HG02884 (cell line): ENCODE measurements around the gene DHX34.
"Not testable (repeated sequence)": the region's sequence is repeated elsewhere in the genome, so short reads cannot be mapped to it uniquely, and the experiment has no call there.

Experiments
- ATAC-seq: cut with Tn5 transposase; IDR thresholded peaks from one replicate; pipeline ENCODE4 v1.9.1; 2021; ENCODE audit warnings: mild to moderate bottlenecking, moderate library complexity; ENCODE audit not compliant: unreplicated experiment

Gene DHX34

GRCh38 chr19:47323872-47324271 is 25.2 kb upstream of the DHX34 start:
- ATAC-seq = no peak

GRCh38 chr19:47324502-47324901 is 24.6 kb upstream of the DHX34 start:
- ATAC-seq = no peak

GRCh38 chr19:47330466-47330869 is 18.6 kb upstream of the DHX34 start:
- no peak for ATAC-seq

- no peak for ATAC-seq
These were observed 17.6 kb upstream of the DHX34 start for GRCh38 chr19:47331490-47331889.

- no peak for ATAC-seq
These were observed 17.1 kb upstream of the DHX34 start, which contains the start of gene C5AR2 for GRCh38 chr19:47331931-47332547. Gene C5AR2 (plus strand): TSS chr19:47332175. CDS start chr19:47340800, 8,625 bp downstream.

GRCh38 chr19:47336765-47337718 is 12.1 kb upstream of the DHX34 start:
- ATAC-seq = not testable (repeated sequence)

GRCh38 chr19:47339196-47339880 is 9.8 kb upstream of the DHX34 start:
- ATAC-seq = no peak

GRCh38 chr19:47340477-47341208 is 8.5 kb upstream of the DHX34 start:
- ATAC-seq = no peak

GRCh38 chr19:47341734-47342133 is 7.4 kb upstream of the DHX34 start:
- ATAC-seq = no peak

- no peak for ATAC-seq
These were observed 5.8 kb upstream of the DHX34 start for GRCh38 chr19:47343194-47343802.

- no peak for ATAC-seq
These were observed 4.7 kb upstream of the DHX34 start for GRCh38 chr19:47344425-47344824.

GRCh38 chr19:47346024-47346423 is 3.1 kb upstream of the DHX34 start:
- not testable (repeated sequence) for ATAC-seq

- no peak for ATAC-seq
These were observed 1.5 kb downstream of the DHX34 start for GRCh38 chr19:47350630-47351029.

GRCh38 chr19:47351548-47351947 is 2.4 kb downstream of the DHX34 start:
- ATAC-seq = no peak

- ATAC-seq = no peak
These were observed 3.0 kb downstream of the DHX34 start for GRCh38 chr19:47352095-47352494.

GRCh38 chr19:47353307-47353712 is 4.2 kb downstream of the DHX34 start:
- no peak for ATAC-seq

GRCh38 chr19:47356900-47357299 is 7.8 kb downstream of the DHX34 start:
- ATAC-seq = no peak

GRCh38 chr19:47357788-47358680 is 8.9 kb downstream of the DHX34 start:
- no peak for ATAC-seq

GRCh38 chr19:47358936-47359335 is 9.8 kb downstream of the DHX34 start:
- no peak for ATAC-seq
